GM21528 (cell line): ENCODE data around the gene ZNF75A.

Source experiments
- ATAC-seq: cut with Tn5 transposase; IDR thresholded peaks from one replicate; pipeline ENCODE4 v1.9.1; 2021; ENCODE audit warnings: mild to moderate bottlenecking, moderate library complexity; ENCODE audit not compliant: unreplicated experiment, low FRiP score

The ZNF75A gene

DNA sequence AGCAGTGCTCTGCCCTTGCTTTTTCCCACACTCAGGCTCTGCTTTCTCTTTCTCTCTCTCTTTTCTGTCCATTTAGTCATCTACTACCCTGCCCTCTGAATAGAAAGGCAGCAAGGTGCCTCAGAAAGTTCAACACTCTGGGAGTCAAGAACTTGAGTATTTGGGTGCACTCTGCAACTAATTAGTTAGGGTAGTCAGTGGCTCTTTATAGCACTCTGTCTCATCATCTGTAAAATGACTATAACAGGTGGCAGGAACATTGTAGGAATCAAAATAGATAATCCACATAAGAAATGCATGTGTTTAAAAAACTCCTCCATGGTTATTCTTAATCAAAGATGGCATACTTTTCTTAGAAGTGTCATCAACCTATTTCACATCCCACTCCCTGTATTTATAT is 57.6 kb downstream of the ZNF75A start:
- ATAC-seq: no peak

GRCh38 chr16:3363793-3364192 is 58.5 kb downstream of the ZNF75A start:
- no peak for ATAC-seq

GRCh38 chr16:3364774-3365427 is 59.6 kb downstream of the ZNF75A start:
- ATAC-seq: peak; percentile 86
